Stimulated activated CD4-positive, alpha-beta T cell treated with anti-CD3 and anti-CD28 coated beads, Interleukin-12 subunit alpha, Interleukin-12 subunit beta, amount 100 ng/mL, for 4 hours (primary cell): Measurements from ENCODE around the gene RIN3.

Experiments used
- DNase-seq: peaks from one replicate; pipeline ENCODE4 v3.0.0-alpha.2; 2020

Gene RIN3, protein sequence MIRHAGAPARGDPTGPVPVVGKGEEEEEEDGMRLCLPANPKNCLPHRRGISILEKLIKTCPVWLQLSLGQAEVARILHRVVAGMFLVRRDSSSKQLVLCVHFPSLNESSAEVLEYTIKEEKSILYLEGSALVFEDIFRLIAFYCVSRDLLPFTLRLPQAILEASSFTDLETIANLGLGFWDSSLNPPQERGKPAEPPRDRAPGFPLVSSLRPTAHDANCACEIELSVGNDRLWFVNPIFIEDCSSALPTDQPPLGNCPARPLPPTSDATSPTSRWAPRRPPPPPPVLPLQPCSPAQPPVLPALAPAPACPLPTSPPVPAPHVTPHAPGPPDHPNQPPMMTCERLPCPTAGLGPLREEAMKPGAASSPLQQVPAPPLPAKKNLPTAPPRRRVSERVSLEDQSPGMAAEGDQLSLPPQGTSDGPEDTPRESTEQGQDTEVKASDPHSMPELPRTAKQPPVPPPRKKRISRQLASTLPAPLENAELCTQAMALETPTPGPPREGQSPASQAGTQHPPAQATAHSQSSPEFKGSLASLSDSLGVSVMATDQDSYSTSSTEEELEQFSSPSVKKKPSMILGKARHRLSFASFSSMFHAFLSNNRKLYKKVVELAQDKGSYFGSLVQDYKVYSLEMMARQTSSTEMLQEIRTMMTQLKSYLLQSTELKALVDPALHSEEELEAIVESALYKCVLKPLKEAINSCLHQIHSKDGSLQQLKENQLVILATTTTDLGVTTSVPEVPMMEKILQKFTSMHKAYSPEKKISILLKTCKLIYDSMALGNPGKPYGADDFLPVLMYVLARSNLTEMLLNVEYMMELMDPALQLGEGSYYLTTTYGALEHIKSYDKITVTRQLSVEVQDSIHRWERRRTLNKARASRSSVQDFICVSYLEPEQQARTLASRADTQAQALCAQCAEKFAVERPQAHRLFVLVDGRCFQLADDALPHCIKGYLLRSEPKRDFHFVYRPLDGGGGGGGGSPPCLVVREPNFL

DNA sequence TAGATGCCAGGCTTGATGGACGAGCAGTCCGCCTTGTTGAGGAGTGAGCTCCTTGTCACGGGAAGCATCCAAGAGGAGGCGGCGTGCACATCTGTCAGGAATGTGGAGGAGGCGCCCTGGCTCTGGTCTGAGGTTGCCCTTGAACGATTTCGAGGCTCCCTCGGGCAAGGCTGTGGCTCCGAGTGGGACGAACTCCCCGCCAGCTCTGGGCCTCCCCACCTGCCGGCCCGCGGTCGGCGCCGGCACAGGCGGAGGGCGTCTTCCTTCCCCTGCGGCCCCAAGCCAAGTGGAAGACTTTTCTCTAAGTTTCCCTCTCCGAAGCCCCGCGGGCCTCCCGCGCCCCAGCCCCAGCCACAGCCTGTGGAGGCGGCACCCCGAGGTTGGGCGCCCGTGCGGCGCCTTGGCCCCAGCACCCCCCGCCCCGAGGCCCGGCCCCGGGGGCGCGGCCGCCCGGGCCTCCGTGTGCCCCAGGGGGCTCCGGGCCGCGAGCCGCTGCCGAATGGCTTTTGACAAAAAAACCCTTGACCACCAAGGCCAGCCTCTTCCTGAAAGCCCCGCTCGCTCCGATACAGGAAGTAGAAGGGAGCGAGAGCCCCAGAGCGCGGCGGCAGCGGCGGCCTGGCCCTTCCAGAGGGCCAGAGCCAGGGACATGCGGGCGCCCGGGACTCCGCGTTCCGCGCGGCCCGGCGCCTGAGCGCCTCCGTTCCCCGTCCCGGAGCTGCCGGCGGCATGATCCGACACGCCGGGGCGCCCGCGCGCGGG is at the start of gene RIN3:
Gene RIN3, plus strand, starts transcription at position 578 of the 762 bp plus-strand sequence. Its CDS starts 152 bp downstream, at position 730.
- DNase-seq = peak; percentile 30

DNA sequence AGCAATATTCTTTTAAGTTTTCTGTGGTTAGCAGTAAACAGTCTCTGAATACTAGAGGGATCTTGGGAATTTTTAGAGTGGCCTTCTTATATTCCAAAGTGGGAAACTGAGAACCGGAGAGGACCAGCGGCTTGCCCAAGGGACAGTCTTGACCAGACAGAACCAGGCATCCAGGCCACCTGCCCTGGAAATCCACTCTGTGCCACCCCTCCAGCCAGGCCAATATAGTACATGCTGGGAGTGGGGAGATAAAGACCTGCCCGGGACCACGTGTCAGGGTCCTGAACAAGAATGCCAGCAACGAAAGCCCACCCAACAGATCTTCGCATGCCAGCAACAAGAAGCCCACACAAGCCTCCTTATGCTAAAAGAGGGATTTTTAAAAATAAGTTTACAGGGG is 49.4 kb upstream of the RIN3 start:
- DNase-seq = no peak

DNA sequence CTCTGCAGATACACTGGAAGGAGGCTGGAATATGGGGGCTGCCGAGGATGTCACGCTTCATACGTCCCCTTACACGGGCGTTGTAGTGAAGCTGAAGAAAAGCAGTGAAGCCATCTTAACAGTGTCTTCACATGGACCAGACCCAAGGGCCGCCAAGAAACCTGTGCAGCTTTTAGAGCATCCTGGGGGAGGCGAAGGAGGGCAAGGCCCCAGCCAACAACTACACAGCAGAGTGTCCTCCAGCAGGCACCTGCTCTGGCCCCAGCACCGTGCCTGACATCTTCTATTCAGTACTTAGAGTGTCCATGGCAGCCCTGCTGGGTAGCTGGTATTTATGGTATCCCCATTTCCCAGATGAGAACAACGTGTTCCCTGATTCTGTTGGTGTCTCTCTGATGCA is 48.9 kb upstream of the RIN3 start:
- DNase-seq = no peak

DNA sequence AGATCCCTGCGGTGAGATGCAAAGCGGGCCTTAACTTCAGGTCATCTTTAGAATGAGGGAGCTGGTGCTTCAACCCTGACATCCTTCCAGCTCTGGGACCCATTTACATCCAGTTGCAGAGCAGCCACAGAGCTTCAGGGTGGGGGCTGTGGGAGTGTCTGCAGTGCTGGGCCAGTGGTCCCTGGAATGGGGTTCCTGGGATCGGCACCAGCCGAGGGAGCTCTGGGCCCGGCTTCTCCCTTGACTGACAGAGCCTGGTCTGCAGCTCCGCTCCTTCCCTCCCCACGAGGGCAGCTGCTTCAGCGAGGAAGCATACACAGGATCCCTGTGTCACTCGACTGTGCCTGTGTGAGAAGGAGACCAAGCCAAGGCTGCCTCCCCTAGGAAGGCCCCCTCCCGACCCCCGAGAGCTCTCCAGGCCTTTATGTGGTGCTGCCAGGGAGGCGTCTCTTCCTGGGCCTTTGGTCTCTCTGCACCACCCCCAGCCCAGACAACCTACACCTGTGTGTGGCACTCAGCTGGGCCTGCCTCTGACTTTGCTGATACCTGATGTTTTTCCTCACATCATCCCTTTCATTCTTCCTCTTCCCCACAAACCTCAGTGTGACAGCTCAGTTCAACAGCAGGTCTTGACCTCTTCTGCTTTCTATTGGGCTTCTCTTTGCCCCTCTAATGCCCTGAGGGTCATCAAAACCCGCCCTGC is 48.1 kb upstream of the RIN3 start:
- DNase-seq = no peak

DNA sequence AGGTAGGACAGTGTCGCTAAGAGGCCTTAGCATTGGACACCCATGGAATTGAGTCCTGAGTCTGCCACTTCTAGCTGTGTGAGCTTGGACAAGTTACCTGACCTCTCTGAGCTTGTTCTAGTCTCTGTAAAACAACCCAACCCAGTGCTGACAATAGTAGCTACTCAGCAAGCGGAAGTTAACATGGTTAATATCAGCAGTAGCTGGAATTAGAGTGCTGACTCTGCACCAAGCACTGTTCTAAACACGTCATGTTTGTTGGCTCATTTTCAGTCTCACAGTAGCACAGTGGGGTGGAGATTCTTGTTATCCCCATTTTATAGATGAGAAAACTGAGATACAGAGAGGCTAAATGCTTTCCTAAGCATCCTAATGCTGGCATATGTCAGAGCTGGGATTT is 47.5 kb upstream of the RIN3 start:
- no peak for DNase-seq

DNA sequence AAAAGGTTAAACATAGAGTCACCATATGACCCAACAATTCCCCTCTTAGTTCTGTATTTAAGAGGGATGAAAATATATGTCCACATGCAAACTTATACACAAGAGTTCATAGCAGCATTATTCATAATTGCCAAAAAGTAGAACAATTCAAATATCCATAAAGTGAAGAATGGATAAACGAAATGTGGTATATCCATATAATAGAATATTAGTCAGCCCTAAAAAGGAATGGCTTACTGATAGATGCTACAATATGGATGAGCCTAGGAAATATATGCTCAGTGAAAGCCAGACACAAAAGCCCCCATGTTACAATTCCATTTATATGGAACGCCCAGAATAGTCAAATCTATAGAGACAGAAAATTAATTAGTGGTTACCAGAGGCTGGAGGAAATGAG is 44.1 kb upstream of the RIN3 start:
- no peak for DNase-seq

DNA sequence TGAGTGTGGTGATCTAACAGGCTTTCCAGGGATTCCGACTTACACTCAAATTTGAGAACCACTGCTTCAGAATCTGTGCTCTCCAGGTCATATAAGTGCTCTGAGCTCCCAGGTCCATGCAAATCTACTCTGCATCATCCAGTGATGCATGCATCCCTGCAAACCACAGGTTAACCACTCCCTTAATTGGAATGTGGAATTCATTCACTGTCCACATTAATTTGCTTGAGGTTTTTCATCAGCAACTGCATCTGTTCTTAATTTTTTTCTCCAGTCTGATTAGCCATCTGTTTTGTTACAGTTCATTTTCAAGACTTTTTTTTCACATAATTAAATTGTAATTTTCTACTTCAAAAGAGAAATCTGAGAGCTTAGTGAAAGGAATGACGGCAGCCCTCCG is 43.4 kb upstream of the RIN3 start:
- DNase-seq = no peak

DNA sequence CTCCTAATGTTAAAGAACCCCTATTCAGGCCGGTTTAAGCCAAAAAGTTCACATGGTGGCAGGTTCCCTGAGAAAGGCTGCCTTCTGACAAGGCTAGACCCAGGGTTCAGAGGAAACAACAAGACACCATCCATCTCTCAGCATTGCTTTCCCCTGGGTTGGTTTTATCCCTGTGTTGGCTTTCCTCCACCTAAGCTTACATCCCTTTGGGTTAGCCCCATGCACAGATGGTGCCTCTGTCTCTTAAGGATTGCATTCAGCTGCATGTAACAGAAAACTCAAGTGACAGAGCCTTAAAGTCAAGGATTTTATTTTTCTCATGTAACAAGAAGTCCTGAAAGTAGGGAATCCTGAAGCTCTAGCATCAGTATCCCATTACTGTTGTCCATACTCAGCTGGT is 42.8 kb upstream of the RIN3 start:
- no peak for DNase-seq

DNA sequence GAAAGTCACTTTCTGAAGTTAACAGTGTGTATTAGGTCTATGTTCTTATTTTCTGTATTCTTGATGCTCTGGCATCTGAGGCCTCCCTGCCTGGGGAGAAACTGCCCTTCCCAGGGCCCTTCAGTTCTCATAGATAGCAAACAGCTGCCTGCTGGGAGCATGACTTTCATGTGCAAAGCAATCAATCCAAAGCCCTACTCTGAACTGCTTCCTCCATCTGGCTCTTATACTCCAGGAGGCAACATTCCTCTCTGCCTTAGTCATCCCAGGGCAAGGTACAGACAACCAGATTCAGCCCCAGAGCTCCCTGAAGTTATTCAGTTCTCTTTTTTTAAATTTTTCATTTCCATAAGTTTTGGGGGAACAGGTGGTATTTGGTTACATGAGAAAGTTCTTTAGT is 41.7 kb upstream of the RIN3 start:
- no peak for DNase-seq

DNA sequence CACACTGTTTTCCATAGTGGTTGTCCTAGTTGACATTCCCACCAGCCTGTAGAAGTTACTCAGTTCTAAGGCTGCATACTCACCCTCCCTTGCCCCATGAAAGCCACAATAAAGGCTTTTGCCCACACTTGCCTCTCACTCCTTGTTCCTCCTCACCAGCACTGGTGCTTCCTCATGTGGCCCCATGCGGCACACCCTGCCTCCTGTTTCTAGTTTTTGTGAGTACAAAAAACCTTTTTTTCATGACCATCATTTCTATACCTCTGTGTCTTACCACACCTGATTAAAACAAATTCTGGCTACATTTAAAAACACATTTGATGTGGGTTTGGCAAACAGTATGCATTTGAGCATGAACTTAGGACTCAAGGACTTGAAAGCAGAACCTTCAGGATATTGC is 40.7 kb upstream of the RIN3 start:
- DNase-seq = no peak

DNA sequence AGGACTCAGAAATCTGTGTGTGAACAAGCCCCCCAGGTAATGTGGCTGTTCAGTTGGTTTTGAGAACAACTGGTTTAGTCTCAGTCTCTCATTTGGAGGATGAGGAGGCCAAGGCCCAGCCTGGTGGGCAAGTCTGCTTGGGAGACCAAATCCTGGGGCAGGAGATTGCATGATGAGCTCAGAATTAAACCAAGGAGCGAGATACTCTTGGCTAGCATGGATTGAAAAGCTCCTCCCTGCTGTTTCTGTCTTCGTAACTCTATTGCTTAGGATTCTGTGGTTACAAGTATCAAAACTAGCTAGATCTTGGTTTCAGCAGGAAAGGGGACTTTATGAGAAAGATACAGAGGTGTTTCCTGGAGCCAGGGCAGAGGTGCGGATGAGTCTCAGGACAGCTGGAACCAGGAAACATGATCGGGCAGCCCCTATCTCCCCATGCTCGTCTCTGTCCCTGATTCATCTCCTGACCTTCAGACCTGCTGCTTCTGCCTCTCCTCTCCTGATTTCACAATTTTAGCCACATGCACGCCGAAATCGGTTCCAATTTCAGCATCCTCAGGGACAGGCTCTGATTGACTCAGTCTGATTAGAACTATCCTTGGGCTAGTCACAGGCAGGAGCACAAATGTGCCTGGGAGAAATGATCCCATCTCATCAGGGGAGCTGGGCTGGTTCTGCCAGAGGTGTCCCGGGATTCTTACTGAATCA is 40.2 kb upstream of the RIN3 start:
- no peak for DNase-seq

DNA sequence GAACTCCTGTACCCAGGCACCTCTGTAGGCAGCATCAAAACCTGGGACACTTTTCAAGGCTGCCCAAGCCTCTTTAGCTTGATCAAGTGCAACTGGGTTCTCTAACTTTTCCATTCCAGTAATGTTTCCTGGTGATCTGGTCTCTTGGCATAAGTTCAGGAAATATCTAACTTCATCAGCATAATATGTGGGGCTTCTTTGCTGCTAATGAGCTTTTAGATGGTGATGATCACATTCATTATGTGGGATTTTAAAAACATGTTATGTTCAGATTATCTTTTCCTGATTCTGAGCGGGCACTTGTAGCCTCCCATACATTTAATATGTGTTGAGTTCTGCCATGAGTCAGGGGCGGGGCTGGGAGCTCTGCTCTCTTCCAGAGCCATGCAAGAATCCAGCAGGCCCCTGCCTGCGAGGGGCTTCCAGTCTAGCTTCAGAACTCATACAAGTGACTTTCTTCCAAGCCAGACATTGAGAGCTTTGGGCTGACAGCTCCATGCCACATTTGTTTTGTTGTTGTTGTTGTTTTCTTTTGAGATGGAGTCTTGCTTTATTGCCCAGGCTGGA is 39.5 kb upstream of the RIN3 start:
- DNase-seq = no peak

DNA sequence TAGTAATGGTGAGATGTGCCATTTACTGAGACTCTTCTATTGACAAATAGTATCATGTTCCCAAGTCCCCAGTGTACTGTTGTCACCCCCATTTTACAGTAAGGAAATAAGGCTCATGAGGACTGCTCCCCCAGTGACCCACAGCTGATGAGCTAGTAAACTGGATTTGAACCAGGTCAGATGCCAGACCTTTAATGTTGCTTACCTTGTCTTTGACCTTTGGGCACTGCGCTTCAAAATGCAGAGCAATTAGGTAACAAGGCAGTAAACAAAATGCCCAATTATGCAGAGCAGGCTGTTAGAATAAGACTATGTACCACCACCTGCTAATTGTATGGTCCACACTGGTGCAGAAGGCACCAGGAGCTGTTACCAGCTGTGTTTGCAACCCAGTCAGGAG is 38.5 kb upstream of the RIN3 start:
- DNase-seq = no peak

DNA sequence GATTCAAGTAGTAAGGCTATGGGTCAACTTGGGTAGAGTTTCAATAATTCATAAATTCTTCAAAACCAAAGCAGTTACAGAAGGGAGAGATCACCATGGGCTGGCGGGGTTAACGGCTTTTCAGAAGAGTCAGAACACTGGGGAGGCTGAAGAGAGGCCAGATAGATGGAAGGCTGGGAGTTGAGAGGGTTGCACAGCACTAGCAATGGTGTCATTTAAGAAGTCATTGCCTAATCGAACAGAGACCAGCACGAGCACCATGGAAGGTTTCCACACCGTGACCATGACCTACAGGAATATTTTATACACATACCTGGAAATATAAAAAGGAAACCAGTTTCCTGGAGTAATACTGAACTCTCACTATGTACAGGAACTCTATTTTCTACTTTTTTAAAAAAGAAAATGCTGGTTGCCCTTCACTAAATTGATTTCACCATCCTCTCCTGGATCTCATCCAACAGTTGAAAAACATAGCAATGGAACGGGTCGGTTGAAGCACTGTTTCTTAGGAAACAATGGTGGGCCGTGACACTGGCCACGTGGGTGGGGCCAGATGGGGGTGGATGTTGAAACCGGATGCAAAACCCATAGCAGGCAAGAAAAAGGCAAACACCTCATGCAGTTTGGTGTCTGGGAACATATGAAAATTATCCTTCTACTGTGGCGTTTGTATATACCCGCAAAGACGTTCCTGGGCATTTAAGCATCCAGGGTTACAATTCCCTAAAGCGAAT is 38.0 kb upstream of the RIN3 start:
- DNase-seq = no peak

DNA sequence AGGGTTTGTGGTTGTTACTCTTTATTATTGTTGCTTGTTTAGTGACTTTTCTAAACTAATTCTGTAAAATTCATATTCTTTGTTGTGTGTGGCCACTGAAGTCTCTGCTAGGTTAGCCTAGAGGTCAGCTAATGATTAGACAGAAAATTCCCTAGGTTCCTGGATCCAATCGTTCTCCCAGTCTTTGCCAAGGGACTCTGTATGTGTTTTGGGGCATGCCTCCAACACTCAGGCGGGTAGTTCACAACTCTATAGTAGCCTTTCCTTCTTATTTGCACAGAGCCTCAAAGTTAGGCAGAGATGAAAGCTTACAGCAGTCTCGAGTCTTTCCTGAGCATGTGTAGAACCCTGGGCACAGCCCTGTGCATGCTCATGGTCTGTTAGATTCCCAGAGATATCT is 32.7 kb upstream of the RIN3 start:
- no peak for DNase-seq

DNA sequence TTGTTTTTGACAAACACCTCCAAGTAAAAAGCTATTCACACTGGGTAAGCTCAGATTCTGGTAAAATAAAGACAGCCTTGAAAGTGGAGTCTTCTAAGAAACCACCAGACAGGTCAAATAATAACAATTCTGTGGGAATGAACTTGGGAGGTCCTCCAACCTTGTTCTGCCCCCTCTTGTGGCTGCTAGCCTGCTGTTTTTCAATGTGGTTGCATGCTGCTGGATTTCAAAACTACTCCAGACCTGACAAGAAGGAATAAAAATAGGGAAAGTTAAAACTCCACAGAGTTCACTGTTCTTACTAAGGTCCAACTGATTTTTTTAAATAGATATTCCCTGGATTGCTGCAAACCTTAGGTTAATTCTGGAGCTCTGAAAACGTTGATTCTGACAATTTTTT is 32.2 kb upstream of the RIN3 start:
- no peak for DNase-seq

DNA sequence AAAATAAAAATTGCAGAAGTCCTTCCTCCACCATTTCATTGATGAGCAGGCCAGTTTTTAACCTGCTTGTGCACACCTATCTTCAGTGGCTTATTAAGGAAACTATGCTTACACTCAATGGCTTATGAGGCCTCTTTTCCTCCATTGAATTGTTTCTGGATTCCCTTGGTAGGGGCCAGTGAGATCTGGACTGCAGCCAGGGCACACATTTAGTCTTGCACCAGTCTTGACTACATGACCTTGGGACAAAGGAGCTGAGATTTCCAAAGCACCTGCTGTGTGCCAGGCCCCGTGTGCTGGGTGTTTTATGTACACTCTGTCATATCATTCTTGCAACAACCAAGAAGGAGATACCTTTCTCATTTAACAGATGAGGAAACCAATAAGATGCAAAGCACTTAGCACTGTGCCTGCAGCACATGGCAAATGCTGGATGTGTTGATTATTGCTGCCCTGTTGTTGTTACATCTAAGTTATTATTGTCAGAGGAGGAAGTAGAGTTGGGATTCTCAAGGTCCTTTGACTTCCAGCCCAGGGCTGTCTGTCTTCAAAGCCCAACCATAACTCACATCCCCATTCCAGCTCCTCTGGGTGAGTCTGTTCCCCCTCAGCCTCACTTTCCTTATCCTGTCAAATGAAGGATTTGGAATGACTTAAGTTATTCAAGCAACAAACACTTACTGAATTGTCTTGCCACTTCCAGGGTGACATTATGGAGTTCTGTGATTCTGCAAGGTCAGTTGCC is 31.6 kb upstream of the RIN3 start:
- no peak for DNase-seq

DNA sequence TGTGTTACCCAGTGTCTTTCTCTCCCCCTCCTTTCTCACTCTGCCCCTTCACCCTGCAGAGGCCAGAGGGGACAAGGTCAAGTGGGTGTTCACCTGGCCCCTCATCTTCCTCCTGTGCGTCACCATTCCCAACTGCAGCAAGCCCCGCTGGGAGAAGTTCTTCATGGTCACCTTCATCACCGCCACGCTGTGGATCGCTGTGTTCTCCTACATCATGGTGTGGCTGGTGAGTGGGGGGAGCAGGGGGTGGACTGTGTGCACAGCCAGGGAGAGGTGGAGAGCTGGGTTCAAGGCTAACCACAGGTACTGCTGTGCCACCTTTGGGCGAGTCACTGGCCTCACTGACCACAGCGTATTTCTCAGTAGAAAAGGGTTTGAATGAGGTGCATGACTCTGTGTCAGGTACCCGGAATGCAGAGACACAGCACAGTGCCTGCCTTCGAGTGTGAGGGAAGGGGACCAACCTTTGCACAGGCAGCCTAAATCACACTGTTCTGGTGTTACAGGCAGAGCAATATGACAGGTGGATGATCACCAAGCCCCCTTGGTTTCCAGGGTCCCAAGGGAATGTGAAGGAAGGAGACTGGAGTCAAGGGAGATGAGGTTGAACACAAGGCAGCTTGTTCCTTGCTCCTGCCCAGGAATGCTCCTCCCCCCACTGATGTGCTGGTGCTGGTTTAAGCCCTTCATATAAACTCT is 30.8 kb upstream of the RIN3 start:
- no peak for DNase-seq

DNA sequence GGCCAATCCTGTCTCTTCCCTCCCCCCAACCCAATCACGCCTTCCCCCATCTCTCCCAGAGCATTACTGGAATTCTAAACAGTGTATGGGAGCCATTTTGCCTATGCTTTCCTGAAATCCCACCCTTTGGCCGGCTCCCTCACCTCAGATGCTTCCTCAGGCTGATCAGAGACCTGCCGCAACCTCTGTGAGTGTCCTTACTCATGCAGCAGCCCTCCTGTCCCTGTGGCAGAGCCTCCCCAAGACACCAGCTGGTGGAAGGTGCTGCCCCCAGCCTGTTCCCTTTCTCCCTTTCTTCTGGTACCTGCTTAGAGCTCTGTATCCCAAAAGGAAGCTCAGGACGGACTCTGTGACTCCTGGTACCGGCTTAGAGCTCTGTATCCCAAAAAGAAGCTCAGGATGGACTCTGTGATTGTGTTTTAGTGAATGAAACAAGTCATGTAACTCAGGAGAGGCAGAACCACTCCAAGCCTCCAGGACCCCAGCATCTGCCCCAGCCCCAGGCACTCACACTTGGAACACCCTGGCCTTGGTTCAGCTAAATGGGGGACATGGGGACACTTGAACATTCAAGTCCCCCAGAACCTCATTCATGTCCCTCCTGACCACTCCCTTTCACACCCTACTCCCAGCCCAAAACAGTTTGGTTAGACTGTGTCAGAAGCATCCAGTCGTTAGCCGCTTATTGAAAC is 29.3 kb upstream of the RIN3 start:
- no peak for DNase-seq
